Upper lobe of left lung (tissue), 6 donors: Measurements from ENCODE around the gene ZNF385B. TPM values are rescaled to one million over a fixed set of nuclear protein-coding genes. Genes with fewer than 3 reads are reported as not detected.

Experiments used
- ATAC-seq, 2 donors: fragments of 200-7000 bp; cut with Tn5 transposase; one replicate each; pipeline ENCODE4 v1.9.1; 2022; ENCODE audit warnings: mild to moderate bottlenecking in 2 of 2, moderate library complexity in 2 of 2; ENCODE audit not compliant: low FRiP score in 2 of 2
- DNase-seq, 2 donors: peaks; one replicate each; pipeline ENCODE4 v3.0.0-alpha.2; 2019 to 2020
- H3K27ac ChIP-seq, 4 donors: fragments of 200-600 bp; sonication (generic); one replicate each; pipeline ENCODE4 v1.5.1; 2016 to 2019
- H3K27me3 ChIP-seq, 4 donors: fragments of 200-600 bp; sonication (generic); one replicate each; pipeline ENCODE4 v1.5.1; 2017 to 2019
- H3K36me3 ChIP-seq, 4 donors: fragments of 200-600 bp; sonication (generic); one replicate each; pipeline ENCODE4 v1.5.1; 2016 to 2019
- H3K4me1 ChIP-seq, 4 donors: fragments of 200-600 bp; sonication (generic); one replicate each; pipeline ENCODE4 v1.5.1; 2018 to 2019
- H3K4me3 ChIP-seq, 4 donors: fragments of 200-600 bp; sonication (generic); one replicate each; pipeline ENCODE4 v1.5.1; 2017 to 2019; ENCODE audit warnings: mild to moderate bottlenecking in 2 of 4, moderate library complexity in 1 of 4
- H3K9me3 ChIP-seq, 4 donors: fragments of 200-600 bp; sonication (generic); one replicate each; pipeline ENCODE4 v1.5.1; 2018 to 2019
- CTCF ChIP-seq, 6 experiments: fragments of 450-650 bp in 4 of 6; fragments of 200-600 bp in 2 of 6; sonication (generic) in 2 of 6; IDR thresholded peaks; one replicate each; pipeline ENCODE4 v1.5.1; 2016 to 2019; ENCODE audit warnings: antibody characterized with exemption in 6 of 6
- EP300 ChIP-seq, 4 donors: sonication (generic); formaldehyde crosslinking; IDR thresholded peaks; one replicate each; pipeline ENCODE4 v1.5.1; 2017; ENCODE audit warnings: antibody characterized with exemption in 4 of 4, control low read depth in 2 of 4
- POLR2A ChIP-seq, 4 donors: fragments of 450-650 bp; IDR thresholded peaks; one replicate each; pipeline ENCODE4 v1.5.1; 2016 to 2017; ENCODE audit warnings: antibody characterized with exemption in 4 of 4, mild to moderate bottlenecking in 2 of 4
- POLR2AphosphoS5 ChIP-seq, 2 donors: sonication (generic); formaldehyde crosslinking; IDR thresholded peaks; one replicate each; pipeline ENCODE4 v1.5.1; 2017; ENCODE audit warnings: antibody characterized with exemption in 2 of 2
- WGBS, 2 donors: methylation state at CpG; one replicate each; pipeline ENCODE4 v1.1.5; 2017 to 2018; 5-methylcytosine and 5-hydroxymethylcytosine counted together
- total RNA-seq, 6 donors: library from RNA; depleted of rRNA in 4 of 6; stranded (reverse); fragments of >200 nt in 4 of 6; gene quantifications; one replicate each; pipeline versions ENCODE4 v1.1.0 to v1.2.1, GENCODE V29; 2016 to 2021
- donor health status: DM: no; HTN: no; CAD: no; lungs with moderate emphysema.
- donor health status: DM: no; HTN: yes; CAD: no; lungs with severe emphysema.

The ZNF385B gene
- total RNA-seq, 6 donors from 2014 or later: 22.1 to 93.5 (median 40.2) TPM

- H3K27ac ChIP-seq: peak overlapping the region in 1 of 4 donors; percentile 8
- H3K36me3 ChIP-seq: no peaks in the 10 kb centered on the region
- 76 to 89% methylated on average over 5 of the region's 5 CpGs for WGBS, 2 donors
- H3K4me3 ChIP-seq: no peak overlapping the region
- TF ChIP-seq POLR2AphosphoS5 (IDR thresholded peaks at IDR 0.05) (peak in 1 of 2 donors; percentile 47), EP300 (IDR thresholded peaks at IDR 0.05) (peak in 1 of 4 donors; percentile 64), CTCF (IDR thresholded peaks at IDR 0.05) (no peak)
- H3K27me3 ChIP-seq: no peaks in the 10 kb centered on the region
- ATAC-seq (no peak), DNase-seq (no peak)
- H3K4me1 ChIP-seq: peaks cover 0 to 13% (median 6%) of the 10 kb centered on the region in 4 donors
- H3K9me3 ChIP-seq: no peaks in the 10 kb centered on the region
These were observed 114.4 kb downstream of the ZNF385B start for GRCh38 chr2:179746981-179747380.

- H3K4me1 ChIP-seq: peaks cover 0 to 13% (median 7%) of the 10 kb centered on the region in 4 donors
- H3K36me3 ChIP-seq: no peaks in the 10 kb centered on the region
- peak overlapping the region in 3 of 4 donors; percentile 46 to 78 (median 72) for H3K27ac ChIP-seq
- peak overlapping the region in 3 of 4 donors; percentile 15 to 38 (median 32) for H3K4me3 ChIP-seq
- DNase-seq (peak in 1 of 2 donors; percentile 51), ATAC-seq (peak in 1 of 2 donors; percentile 7)
- 34 to 52% methylated on average over 5 of the region's 5 CpGs for WGBS, 2 donors
- H3K27me3 ChIP-seq: no peaks in the 10 kb centered on the region
- TF ChIP-seq EP300 (IDR thresholded peaks at IDR 0.05): peak in 2 of 4 donors; percentile 40 to 59
- peak in 1 of 2 donors; percentile 42 for TF ChIP-seq POLR2AphosphoS5 (IDR thresholded peaks at IDR 0.05)
- TF ChIP-seq CTCF (IDR thresholded peaks at IDR 0.05): no peak
- peak in 1 of 4 donors; percentile 60 for TF ChIP-seq POLR2A (IDR thresholded peaks at IDR 0.05)
- no peaks in the 10 kb centered on the region for H3K9me3 ChIP-seq
These were observed 115.7 kb downstream of the ZNF385B start for GRCh38 chr2:179745635-179746256.

GRCh38 chr2:179744401-179744800 is 117.0 kb downstream of the ZNF385B start:
- TF ChIP-seq POLR2A (IDR thresholded peaks at IDR 0.05) (peak in 1 of 4 donors; percentile 25), CTCF (IDR thresholded peaks at IDR 0.05) (no peak)
- peak overlapping the region in 3 of 4 donors; percentile 15 to 38 (median 32) for H3K4me3 ChIP-seq
- no peaks in the 10 kb centered on the region for H3K36me3 ChIP-seq
- no peaks in the 10 kb centered on the region for H3K27me3 ChIP-seq
- no peaks in the 10 kb centered on the region for H3K9me3 ChIP-seq
- DNase-seq: no peak
- 64 to 66% methylated on average over 5 of the region's 5 CpGs for WGBS, 2 donors
- H3K4me1 ChIP-seq: peaks cover 0 to 13% (median 6%) of the 10 kb centered on the region in 4 donors
- peak overlapping the region; percentile 46 to 78 (median 61) for H3K27ac ChIP-seq
- no peak for ATAC-seq

- TF ChIP-seq POLR2AphosphoS5 (IDR thresholded peaks at IDR 0.05) (peak; percentile 48 to 73), CTCF (IDR thresholded peaks at IDR 0.05) (no peak), EP300 (IDR thresholded peaks at IDR 0.05) (peak; percentile 50 to 100 (median 98)), POLR2A (IDR thresholded peaks at IDR 0.05) (no peak)
- DNase-seq (peak in 1 of 2 donors; percentile 32), ATAC-seq (peak in 1 of 2 donors; percentile 56)
- no peaks in the 10 kb centered on the region for H3K9me3 ChIP-seq
- H3K4me3 ChIP-seq: no peak overlapping the region
- H3K4me1 ChIP-seq: peaks cover 0 to 4% (median 1%) of the 10 kb centered on the region in 4 donors
- H3K27me3 ChIP-seq: no peaks in the 10 kb centered on the region
- peak overlapping the region in 3 of 4 donors; percentile 6 to 78 (median 72) for H3K27ac ChIP-seq
- no peaks in the 10 kb centered on the region for H3K36me3 ChIP-seq
These were observed 120.1 kb downstream of the ZNF385B start for GRCh38 chr2:179741317-179741716.

GRCh38 chr2:179729966-179730365 is 131.4 kb downstream of the ZNF385B start:
- Histone ChIP-seq H3K36me3 (no peaks in the 10 kb centered on the region), H3K27ac (no peak overlapping the region), H3K9me3 (no peaks in the 10 kb centered on the region), H3K4me1 (no peaks in the 10 kb centered on the region), H3K4me3 (no peak overlapping the region), H3K27me3 (no peaks in the 10 kb centered on the region)
- DNase-seq (no peak), ATAC-seq (no peak)
- TF ChIP-seq POLR2A (IDR thresholded peaks at IDR 0.05): no peak
- no peak for TF ChIP-seq POLR2AphosphoS5 (IDR thresholded peaks at IDR 0.05)
- no peak for TF ChIP-seq CTCF (IDR thresholded peaks at IDR 0.05)
- no peak for TF ChIP-seq EP300 (IDR thresholded peaks at IDR 0.05)
- WGBS, 2 donors: 50 to 53% methylated on average over 1 of the region's 1 CpG
